ENCODE data around the gene HGF. TPM values are rescaled to one million over a fixed set of nuclear protein-coding genes. Genes with fewer than 3 reads are reported as not detected.

The HGF gene
- total RNA-seq, 1 donor from 2014 or later: 4.7 TPM

GRCh38 chr7:81655271-81655670 is 114.6 kb downstream of the HGF start:
- Histone ChIP-seq H3K4me1 (ENCODE audit: control insufficient read depth in 3 of 3, insufficient read depth in 3 of 3, low read length in 3 of 3) (no peaks in the 10 kb centered on the region), H3K9ac (ENCODE audit: low read depth in 1 of 3, low read length in 3 of 3) (no peak overlapping the region), H3K27ac (ENCODE audit: low read depth, low read length) (no peak overlapping the region), H3K9me3 (ENCODE audit: control insufficient read depth in 3 of 3, low read length in 3 of 3) (peaks cover 0 to 6% (median 3%) of the 10 kb centered on the region in 3 donors), H3K4me3 (ENCODE audit: low read length in 3 of 3) (no peak overlapping the region), H3K36me3 (ENCODE audit: control insufficient read depth in 3 of 3, insufficient read depth in 3 of 3, low read length in 3 of 3) (no peaks in the 10 kb centered on the region), H3K27me3 (ENCODE audit: control insufficient read depth in 3 of 3, insufficient read depth in 3 of 3, low read length in 3 of 3) (no peaks in the 10 kb centered on the region)

DNA sequence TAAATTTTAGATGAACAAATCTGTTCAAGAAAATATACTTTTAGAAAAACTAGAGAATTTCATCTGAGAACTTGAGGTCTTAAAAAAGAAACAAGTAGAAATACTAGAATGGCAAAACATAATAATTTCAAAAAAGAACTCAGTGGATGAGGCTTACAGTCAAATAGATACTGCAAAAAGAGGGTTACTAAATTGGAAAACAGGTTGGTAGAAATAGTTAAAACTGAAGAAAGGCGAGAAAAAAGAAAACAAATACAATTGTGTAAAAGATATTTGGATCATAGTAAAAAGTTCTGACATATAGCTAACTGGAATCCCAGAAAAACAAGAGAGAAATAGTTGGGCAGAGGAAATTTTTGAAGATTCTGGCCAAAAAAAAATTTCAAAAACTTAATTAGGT is 117.6 kb downstream of the HGF start:
- no peaks in the 10 kb centered on the region for H3K4me1 ChIP-seq (ENCODE audit: control insufficient read depth in 3 of 3, insufficient read depth in 3 of 3, low read length in 3 of 3)
- H3K9me3 ChIP-seq (ENCODE audit: control insufficient read depth in 3 of 3, low read length in 3 of 3): peaks cover 0 to 6% (median 3%) of the 10 kb centered on the region in 3 donors
- H3K4me3 ChIP-seq (ENCODE audit: low read length in 3 of 3): no peak overlapping the region
- no peak overlapping the region for H3K27ac ChIP-seq (ENCODE audit: low read depth, low read length)
- H3K9ac ChIP-seq (ENCODE audit: low read depth in 1 of 3, low read length in 3 of 3): no peak overlapping the region
- no peaks in the 10 kb centered on the region for H3K36me3 ChIP-seq (ENCODE audit: control insufficient read depth in 3 of 3, insufficient read depth in 3 of 3, low read length in 3 of 3)
- no peaks in the 10 kb centered on the region for H3K27me3 ChIP-seq (ENCODE audit: control insufficient read depth in 3 of 3, insufficient read depth in 3 of 3, low read length in 3 of 3)
